ENCODE measurements around the gene TRPM3.
"Not testable (repeated sequence)": the region's sequence is repeated elsewhere in the genome, so short reads cannot be mapped to it uniquely, and the experiment has no call there.

The TRPM3 gene

GRCh38 chr9:70656281-70656680, 465.1 kb downstream of the TRPM3 start:
- DNase-seq (ENCODE audit: low read depth) = no peak

DNA sequence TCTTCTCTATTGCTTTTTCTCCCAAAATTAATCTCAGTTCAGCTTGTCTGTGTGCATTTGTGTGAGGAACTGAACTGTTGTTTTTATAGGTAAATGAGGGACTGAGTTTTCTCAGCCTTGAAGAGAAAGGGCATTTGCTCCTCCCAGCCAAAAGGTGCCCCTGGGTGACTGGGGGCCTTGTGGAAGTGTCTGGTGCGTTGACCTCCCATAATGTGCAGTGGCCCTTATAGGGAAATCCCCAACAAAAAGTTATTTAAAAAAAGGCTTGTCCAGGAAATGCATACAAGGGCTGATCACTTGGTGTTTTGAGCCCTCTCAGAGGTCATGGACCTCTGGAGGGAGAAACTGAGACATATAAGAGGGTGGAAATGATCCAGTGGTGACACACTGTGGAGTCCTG, 467.3 kb downstream of the TRPM3 start:
- no peak for DNase-seq (ENCODE audit: low read depth)

DNA sequence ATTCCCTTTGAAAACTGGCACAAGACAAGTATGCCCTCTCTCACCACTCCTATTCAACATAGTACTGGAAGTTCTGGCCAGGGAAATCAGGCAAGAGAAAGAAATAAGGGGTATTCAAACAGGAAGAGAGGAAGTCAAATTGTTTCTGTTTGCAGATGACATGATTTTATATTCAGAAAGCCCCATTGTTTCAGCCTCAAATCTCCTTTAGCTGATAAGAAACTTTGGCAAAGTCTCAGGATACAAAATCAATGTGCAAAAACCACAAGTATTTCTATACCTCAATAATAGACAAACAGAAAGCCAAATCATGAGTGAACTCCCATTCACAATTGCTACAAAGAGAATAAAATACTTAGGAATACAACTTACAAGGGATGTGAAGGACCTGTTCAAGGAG, 476.8 kb downstream of the TRPM3 start:
- DNase-seq (ENCODE audit: low read depth) = not testable (repeated sequence)

- DNase-seq (ENCODE audit: low read depth) = no peak
These were observed 479.1 kb downstream of the TRPM3 start for GRCh38 chr9:70642341-70642740.

- DNase-seq (ENCODE audit: low read depth) = no peak
These were observed 479.8 kb downstream of the TRPM3 start for GRCh38 chr9:70641631-70642030.

DNA sequence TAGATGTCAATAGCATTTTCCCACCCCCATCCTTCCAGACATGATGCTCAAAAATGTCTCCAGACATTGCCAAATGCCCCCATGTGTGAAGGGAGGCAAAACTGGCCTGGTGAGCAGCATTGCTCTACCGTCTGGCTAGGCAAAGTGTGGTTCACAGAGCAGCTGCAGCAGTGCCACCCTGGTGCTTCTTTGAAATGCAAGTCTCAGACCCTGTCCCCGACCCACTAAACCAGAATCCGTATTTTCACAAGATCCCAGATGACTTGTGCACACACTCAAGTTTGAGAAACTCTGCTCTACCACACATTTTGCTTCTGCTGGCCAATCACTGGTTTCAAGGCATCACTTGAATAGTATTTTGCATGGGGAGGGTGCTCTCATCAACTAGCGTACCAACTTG, 480.4 kb downstream of the TRPM3 start:
- no peak for DNase-seq (ENCODE audit: low read depth)

DNA sequence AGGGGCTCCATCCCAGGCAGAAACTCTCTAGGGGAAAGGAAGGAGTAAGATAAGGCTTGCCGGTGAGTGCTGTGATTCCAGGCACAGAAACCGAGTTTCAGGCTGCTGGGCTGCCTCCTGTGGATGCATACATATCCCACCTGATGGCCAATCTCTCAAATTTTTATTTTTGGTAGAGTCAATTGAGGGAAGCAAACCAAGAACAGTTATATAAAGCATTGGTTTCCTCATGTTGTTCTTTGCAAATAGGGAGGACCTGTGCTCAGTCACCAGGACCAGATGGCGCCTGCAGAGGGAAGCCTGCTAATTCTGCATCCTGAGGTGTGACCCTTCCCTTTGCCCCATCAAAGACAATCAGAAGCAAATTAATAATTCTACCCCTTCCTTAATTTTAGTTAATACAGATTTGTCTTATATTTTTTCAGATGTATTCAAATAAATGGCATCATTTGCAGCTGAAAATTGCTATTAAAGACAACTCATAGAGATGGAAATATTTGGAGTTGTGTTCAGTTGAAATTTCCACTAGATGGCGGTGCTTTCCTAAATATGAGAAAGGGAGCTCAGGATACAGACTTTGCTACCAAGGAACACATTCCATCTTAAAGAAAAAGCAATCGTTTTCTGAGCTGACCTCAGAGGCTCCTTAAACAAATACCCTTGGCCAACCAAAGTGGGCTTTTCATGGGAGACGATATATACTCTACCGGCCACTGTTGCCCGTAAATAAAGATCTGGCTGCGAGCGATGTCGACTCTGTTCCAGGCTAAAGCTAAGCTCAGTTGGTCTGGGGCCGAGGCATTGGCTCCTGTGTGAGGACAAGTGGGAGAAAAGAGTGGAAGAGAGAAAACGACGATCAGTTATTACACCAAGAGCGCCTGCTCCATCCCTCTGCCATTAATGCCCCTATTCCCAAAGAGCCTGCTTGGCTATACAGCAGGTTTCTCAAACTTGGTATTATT, 481.3 kb downstream of the TRPM3 start:
- DNase-seq (ENCODE audit: low read depth) = peak; percentile 59

GRCh38 chr9:70635790-70636189, 485.6 kb downstream of the TRPM3 start:
- peak; percentile 5 for DNase-seq (ENCODE audit: low read depth)

GRCh38 chr9:70634696-70635095, 486.7 kb downstream of the TRPM3 start:
- no peak for DNase-seq (ENCODE audit: low read depth)

DNA sequence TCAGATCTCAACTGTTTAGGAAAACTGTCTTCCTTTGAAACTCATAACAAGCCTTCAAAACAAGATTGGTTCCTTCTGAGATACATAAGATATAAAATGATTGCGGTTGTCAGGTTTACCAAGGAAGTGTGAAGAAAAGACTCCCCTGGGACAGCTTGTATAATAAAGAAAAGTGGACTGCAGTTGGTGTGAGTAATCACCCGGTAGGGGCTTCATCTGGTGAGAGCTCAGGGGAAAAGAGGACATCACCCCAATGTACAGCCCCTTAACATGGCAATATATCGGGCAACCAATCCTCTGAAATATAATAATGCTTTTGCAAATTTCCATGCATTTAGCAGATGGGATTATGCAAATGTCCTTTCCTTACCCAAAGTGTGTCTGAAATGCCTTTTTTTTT, 490.4 kb downstream of the TRPM3 start:
- DNase-seq (ENCODE audit: low read depth) = no peak

- peak; percentile 19 for DNase-seq (ENCODE audit: low read depth)
These were observed 492.2 kb downstream of the TRPM3 start for GRCh38 chr9:70629080-70629685.

DNA sequence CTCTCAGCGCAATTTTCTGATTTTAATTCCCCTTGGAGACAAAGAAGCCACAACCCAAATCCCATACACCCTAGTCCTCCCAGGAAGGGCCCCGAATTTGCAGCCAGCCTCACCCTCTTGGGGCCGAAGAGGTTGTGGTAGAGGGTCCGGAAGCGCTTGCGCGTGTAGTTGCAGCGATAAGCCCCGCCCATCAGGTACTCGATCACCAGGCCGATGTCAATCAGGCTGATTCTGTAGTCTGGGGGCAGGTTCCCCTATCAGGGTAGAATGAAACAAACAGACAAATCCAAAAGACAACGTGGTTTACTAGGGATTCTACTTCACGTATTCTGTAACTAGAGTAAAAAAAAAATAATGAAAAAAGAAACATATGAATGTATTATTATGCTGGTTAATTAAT, 496.3 kb downstream of the TRPM3 start:
- DNase-seq (ENCODE audit: low read depth) = no peak

DNA sequence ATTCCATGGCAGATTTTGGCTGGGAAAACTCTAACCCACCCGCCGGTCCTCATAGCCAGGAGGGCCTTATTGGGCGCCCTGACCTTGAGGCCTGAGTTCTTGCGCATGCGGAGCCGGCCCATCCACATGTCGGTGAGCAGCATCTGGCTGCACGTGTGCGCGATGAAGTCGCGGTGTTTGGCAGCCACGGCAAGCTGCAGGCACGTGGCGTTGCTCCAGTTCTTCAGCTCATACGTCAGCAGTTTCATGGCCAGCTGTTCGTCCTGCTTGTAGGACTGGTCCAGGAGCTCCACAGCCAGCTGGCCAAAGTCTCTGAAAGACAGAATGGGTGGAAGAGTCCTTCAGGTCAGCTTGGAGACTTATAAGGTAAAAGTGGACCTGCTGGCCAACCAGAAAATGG, 502.6 kb downstream of the TRPM3 start:
- no peak for DNase-seq (ENCODE audit: low read depth)

DNA sequence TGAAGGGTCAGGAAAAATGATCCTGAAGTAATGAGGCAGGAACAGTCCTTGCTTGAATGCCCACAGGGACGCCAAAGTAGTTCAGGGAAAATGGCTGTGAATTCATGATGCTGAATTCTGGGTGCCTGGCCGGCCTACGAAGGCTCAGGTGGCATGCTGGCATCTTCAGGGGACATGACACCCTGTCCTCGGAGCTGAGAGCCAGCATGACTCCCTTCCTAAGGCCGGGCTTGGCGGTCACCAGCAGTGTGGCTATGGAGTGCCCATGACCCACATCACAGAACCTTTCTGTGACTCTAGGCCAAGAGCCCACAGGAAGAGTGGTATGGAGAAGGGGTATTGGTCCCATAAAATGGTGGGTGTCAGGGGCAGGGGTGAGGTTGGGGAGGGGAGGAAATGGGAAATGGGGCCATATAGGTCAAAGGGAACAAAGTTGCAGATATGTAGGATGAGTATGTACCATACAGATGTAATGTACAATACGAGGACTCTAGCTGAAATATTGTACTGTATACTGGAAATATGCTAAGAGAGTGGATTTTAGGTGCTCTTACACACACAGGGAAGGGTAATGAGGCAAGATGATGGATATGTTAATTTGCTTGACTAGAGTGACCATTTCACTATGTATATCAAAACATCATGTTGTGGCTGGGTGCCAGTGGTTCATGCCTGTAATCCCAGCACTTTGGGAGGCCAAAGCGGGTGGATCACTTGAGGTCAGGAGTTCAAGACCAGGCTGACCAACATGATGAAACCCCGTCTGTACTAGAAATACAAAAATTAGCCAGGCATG, 504.2 kb downstream of the TRPM3 start:
- no peak for DNase-seq (ENCODE audit: low read depth)

GRCh38 chr9:70616228-70616990, 505.0 kb downstream of the TRPM3 start:
- no peak for DNase-seq (ENCODE audit: low read depth)

- DNase-seq (ENCODE audit: low read depth) = no peak
These were observed 505.8 kb downstream of the TRPM3 start for GRCh38 chr9:70615464-70616138.

DNA sequence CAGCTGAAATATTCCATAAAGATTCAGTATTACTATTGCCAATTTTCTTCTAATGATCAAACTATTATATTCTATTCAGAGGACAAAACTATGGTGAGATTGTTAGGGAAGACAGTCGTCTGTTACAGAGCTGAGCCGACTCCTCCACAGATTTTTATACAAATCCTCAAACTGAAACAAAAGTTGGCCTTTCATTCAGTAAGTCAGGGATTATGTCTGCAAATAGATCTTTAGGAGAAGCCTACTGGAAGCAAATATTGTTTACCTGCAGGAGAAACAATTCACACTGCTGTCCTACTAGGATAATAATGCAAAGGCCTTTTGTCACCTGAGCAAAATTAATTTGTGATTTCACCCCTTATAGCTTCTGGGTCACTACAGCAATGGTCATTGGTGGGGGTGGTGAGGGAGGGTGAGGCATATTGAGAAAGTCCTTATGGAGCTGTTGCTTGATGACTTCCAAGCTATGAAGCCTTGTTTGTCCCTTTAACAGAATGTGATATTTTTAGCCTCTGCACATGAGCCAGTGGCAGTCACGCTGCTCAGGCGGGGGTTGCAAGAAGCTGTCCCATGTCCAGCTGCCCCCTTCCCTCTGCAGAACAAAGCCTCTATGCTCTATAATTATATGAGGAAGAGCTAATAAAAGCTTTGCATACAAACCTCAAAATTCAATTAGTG, 506.5 kb downstream of the TRPM3 start:
- no peak for DNase-seq (ENCODE audit: low read depth)

DNA sequence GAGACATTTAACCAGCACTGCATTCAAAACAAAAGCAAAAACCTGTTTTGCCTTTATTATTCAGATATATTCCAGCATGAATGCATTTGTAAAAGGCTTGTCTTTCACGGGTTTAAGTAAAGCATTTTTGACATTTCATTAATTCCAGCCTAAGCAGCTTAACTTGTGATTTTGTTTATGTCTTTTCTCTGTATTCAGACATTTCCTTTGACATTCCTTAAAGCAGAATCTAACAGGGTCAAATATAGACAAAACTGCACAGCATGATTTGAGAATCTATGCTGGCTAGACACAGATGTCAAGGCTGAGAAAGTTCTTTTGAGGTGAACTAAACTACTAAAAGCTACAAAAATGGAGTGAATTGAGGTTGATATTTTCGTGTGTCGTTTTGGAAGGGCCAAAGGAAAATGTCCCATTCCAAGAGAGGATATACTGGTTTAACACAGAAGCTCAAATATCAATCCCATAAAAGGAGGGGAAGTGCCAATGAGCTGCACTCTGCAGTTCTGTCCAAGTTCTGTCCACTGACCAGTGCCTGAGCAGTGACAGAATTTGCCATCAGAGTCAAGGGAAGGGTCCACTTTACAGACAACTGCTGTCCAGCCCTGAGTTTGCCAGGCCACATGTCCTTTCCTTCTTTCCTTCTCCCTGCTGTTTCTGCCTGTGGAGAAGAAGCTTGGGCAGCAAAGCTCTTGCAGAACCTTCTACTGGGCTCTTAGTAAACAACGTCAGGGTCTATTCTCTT, 508.2 kb downstream of the TRPM3 start:
- DNase-seq (ENCODE audit: low read depth) = no peak

DNA sequence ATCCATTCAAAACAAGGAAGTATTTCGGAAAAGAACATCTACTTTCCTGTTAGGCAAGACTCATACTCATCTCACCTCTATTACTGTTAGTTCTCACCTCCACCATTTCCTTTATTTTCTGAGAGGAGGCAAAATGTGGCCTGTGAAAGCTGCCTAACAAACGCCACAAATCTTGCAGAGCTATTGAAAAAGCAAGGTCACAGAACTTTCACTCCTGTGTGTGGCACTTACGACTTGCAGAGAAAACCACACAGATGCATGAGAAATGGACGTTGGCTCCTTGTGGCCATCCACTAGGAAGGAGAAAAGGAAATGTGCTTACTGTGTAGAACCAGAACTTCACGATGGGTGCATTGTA, 511.2 kb downstream of the TRPM3 start:
- no peak for DNase-seq (ENCODE audit: low read depth)

Data from amniotic epithelial cell (primary cell).